Eye (tissue), 1 donor: ENCODE data around the gene ATXN3L.
"Not testable (repeated sequence)": the region's sequence is repeated elsewhere in the genome, so short reads cannot be mapped to it uniquely, and the experiment has no call there.

Source experiments
- DNase-seq: peaks from one replicate; pipeline ENCODE4 v3.0.0-alpha.2; 2015

ATXN3L gene

GRCh38 chrX:13304052-13304451, 15.8 kb downstream of the ATXN3L start:
- DNase-seq: no peak

- not testable (repeated sequence) for DNase-seq
Measured at GRCh38 chrX:13303248-13303647, 16.6 kb downstream of the ATXN3L start.

- no peak for DNase-seq
Measured at GRCh38 chrX:13298836-13299235, 21.0 kb downstream of the ATXN3L start.

GRCh38 chrX:13295841-13296240, 24.0 kb downstream of the ATXN3L start:
- DNase-seq: no peak

GRCh38 chrX:13293700-13294099, 26.2 kb downstream of the ATXN3L start:
- no peak for DNase-seq

GRCh38 chrX:13290891-13291614, 28.8 kb downstream of the ATXN3L start:
- no peak for DNase-seq

GRCh38 chrX:13288671-13289070, 31.2 kb downstream of the ATXN3L start:
- no peak for DNase-seq

- no peak for DNase-seq
Measured at GRCh38 chrX:13287816-13288215, 32.0 kb downstream of the ATXN3L start.

- no peak for DNase-seq
Measured at GRCh38 chrX:13285693-13286092, 34.2 kb downstream of the ATXN3L start.

GRCh38 chrX:13285229-13285628, 34.6 kb downstream of the ATXN3L start:
- DNase-seq: no peak

GRCh38 chrX:13284570-13284969, 35.3 kb downstream of the ATXN3L start:
- no peak for DNase-seq

GRCh38 chrX:13283950-13284546, 35.8 kb downstream of the ATXN3L start:
- peak; percentile 78 for DNase-seq

- DNase-seq: no peak
Measured at GRCh38 chrX:13283512-13283911, 36.3 kb downstream of the ATXN3L start.

- no peak for DNase-seq
Measured at GRCh38 chrX:13281289-13281688, 38.6 kb downstream of the ATXN3L start.

GRCh38 chrX:13279279-13280018, 40.4 kb downstream of the ATXN3L start:
- no peak for DNase-seq

GRCh38 chrX:13277539-13277938, 42.3 kb downstream of the ATXN3L start:
- DNase-seq: no peak

- DNase-seq: no peak
Measured at GRCh38 chrX:13276991-13277390, 42.9 kb downstream of the ATXN3L start.

GRCh38 chrX:13275031-13275430, 44.8 kb downstream of the ATXN3L start:
- no peak for DNase-seq

GRCh38 chrX:13272426-13272825, 47.4 kb downstream of the ATXN3L start:
- no peak for DNase-seq

GRCh38 chrX:13271511-13271910, 48.3 kb downstream of the ATXN3L start:
- DNase-seq: no peak

GRCh38 chrX:13270360-13270759, 49.5 kb downstream of the ATXN3L start:
- no peak for DNase-seq

- DNase-seq: no peak
Measured at GRCh38 chrX:13268874-13269273, 51.0 kb downstream of the ATXN3L start.
